K562 (cell line): ENCODE results near the gene REXO2. TPM values are rescaled to one million over a fixed set of nuclear protein-coding genes. Genes with fewer than 3 reads are reported as not detected.

Experiments used
- ATAC-seq: fragments of 200-7000 bp; cut with Tn5 transposase; 3 replicates; pipeline ENCODE4 v1.9.1; 2020; ENCODE audit warnings: moderate library complexity
- BruUV-seq: library from RNA; stranded (reverse); fragments of 400-500 nt; replicated peaks from 2 replicates; lab custom pipeline; 2021; lab: Mats Ljungman, UMichigan
- CTCF ChIA-PET: fragments of 300-600 bp; formaldehyde crosslinking; extraction: SDS; loops from one replicate; lab custom pipeline; 2021; ENCODE audit warnings: low intra/inter-chr PET ratio; lab: Yijun Ruan, JAX
- POLR2A ChIA-PET: fragments of 300-600, 350-650 bp; sonication (Branson Sonifier 250); formaldehyde crosslinking; extraction: SDS; loops from one replicate; lab custom pipeline; 2021; ENCODE audit warnings: antibody characterized with exemption, inconsistent platforms; lab: Yijun Ruan, JAX
- DNase-seq, 4 experiments: peaks; one replicate each; pipeline versions ENCODE4 v3.0.0 to v3.0.0-alpha.2; 2011 to 2018; ENCODE audit warnings: low spot score in 3 of 4, mixed read lengths in 3 of 4; ENCODE audit errors: extremely low read depth in 1 of 4
- FAIRE-seq: peaks from 2 replicates; lab custom pipeline; 2011; peaks lifted over from hg19 to GRCh38; lab: Jason Lieb, UNC
- H2AFZ ChIP-seq: 2 replicates; pipeline ENCODE4 v1.6.0; 2011; ENCODE audit warnings: low read depth, low read length, control low read depth, inconsistent platforms
- H3K27ac ChIP-seq: fragments of 200-600 bp; 3 replicates; pipeline ENCODE4 v1.8.0; 2011; ENCODE audit warnings: low read depth, mild to moderate bottlenecking, control low read depth, inconsistent platforms, low read length, moderate library complexity, mixed read lengths; ENCODE audit errors: extremely low read depth
- H3K27me3 ChIP-seq, 2 experiments: fragments of 300-600 bp in 1 of 2; 2 replicates in 1 of 2; 3 replicates in 1 of 2; pipeline versions ENCODE4 v1.6.0 to v1.8.0; 2011; ENCODE audit warnings: inconsistent platforms in 2 of 2, low read length in 2 of 2, mild to moderate bottlenecking in 1 of 2, mixed read lengths in 1 of 2, moderate library complexity in 1 of 2; ENCODE audit not compliant: control insufficient read depth in 2 of 2, insufficient read depth in 2 of 2
- H3K36me3 ChIP-seq: fragments of 300-600 bp; 3 replicates; pipeline ENCODE4 v1.8.0; 2011; ENCODE audit warnings: mild to moderate bottlenecking, low read length, inconsistent platforms; ENCODE audit not compliant: control insufficient read depth, insufficient read depth
- H3K4me1 ChIP-seq, 2 experiments: fragments of 200-600 bp in 1 of 2; replicated peaks in 1 of 2; 2 replicates in 1 of 2; 3 replicates in 1 of 2; pipeline versions ENCODE4 v1.5.1 to v1.8.0; 2011; ENCODE audit warnings: inconsistent platforms in 2 of 2, low read length in 2 of 2, mild to moderate bottlenecking in 1 of 2, mixed read lengths in 1 of 2, moderate library complexity in 1 of 2; ENCODE audit not compliant: control insufficient read depth in 2 of 2, insufficient read depth in 2 of 2
- H3K4me2 ChIP-seq: 2 replicates; pipeline ENCODE4 v1.6.1; 2011; ENCODE audit warnings: low read length, control low read depth, inconsistent platforms, mixed read lengths; ENCODE audit not compliant: insufficient read depth
- H3K4me3 ChIP-seq: fragments of 200-600 bp; sonication (generic), shearing (Covaris generic); 2 replicates; pipeline ENCODE4 v1.5.1; 2016; ENCODE audit warnings: control low read depth, inconsistent platforms
- H3K79me2 ChIP-seq: fragments of 200-600 bp; 3 replicates; pipeline ENCODE4 v1.8.0; 2011; ENCODE audit warnings: low read length, inconsistent platforms; ENCODE audit not compliant: control insufficient read depth, insufficient read depth
- H3K9ac ChIP-seq, 2 experiments: 2 replicates each; pipeline versions ENCODE4 v1.6.0 to v1.6.1; 2011; ENCODE audit warnings: low read depth in 2 of 2, low read length in 2 of 2, control low read depth in 1 of 2, inconsistent platforms in 1 of 2, mild to moderate bottlenecking in 1 of 2, mixed read lengths in 1 of 2; ENCODE audit not compliant: insufficient read depth in 1 of 2
- H3K9me1 ChIP-seq: one replicate; pipeline ENCODE4 v1.6.0; 2011; ENCODE audit warnings: inconsistent platforms, mild to moderate bottlenecking, low read length, moderate library complexity; ENCODE audit not compliant: control insufficient read depth, insufficient read depth
- H3K9me3 ChIP-seq: replicated peaks from 2 replicates; pipeline ENCODE4 v1.5.1; 2011; ENCODE audit warnings: low read depth, low read length, inconsistent platforms; ENCODE audit not compliant: control insufficient read depth, insufficient read depth
- H4K20me1 ChIP-seq: replicated peaks from 2 replicates; pipeline ENCODE4 v1.6.1; 2011; ENCODE audit warnings: low read length, inconsistent platforms, mixed read lengths; ENCODE audit not compliant: control insufficient read depth, insufficient read depth
- ARID2 ChIP-seq: fragments of 450-650 bp; IDR thresholded peaks from 2 replicates; pipeline ENCODE4 v1.6.1; 2017; ENCODE audit warnings: antibody characterized with exemption, mild to moderate bottlenecking
- ATF3 ChIP-seq, 2 experiments: fragments of 450-650 bp in 1 of 2; sonication (generic) in 1 of 2; formaldehyde crosslinking in 1 of 2; IDR thresholded peaks in 1 of 2; conservative IDR thresholded peaks in 1 of 2; 2 replicates each; pipeline versions ENCODE4 v1.6.1 to v1.8.1; 2016 to 2023; ENCODE audit warnings: mild to moderate bottlenecking in 2 of 2, moderate library complexity in 2 of 2, inconsistent platforms in 1 of 2, missing genetic modification reagents in 1 of 2
- CBFA2T3 ChIP-seq: fragments of 450-650 bp; IDR thresholded peaks from 2 replicates; pipeline ENCODE4 v1.6.1; 2017
- ESRRA ChIP-seq: fragments of 450-650 bp; IDR thresholded peaks from 2 replicates; pipeline ENCODE4 v1.6.1; 2014; ENCODE audit warnings: low read depth, mild to moderate bottlenecking, moderate library complexity, borderline replicate concordance
- FOXA3 ChIP-seq, 2 experiments: fragments of 450-650 bp in 1 of 2; sonication (generic) in 1 of 2; formaldehyde crosslinking; IDR thresholded peaks in 1 of 2; conservative IDR thresholded peaks in 1 of 2; 2 replicates each; pipeline versions ENCODE4 v1.4.0 to v1.8.0; 2020 to 2022; ENCODE audit warnings: mild to moderate bottlenecking in 2 of 2, missing genetic modification reagents in 1 of 2
- NONO ChIP-seq, 2 experiments: fragments of 200-400 bp in 1 of 2; fragments of 450-650 bp in 1 of 2; formaldehyde crosslinking in 1 of 2; IDR thresholded peaks; 2 replicates each; pipeline ENCODE4 v1.6.1; 2017; ENCODE audit warnings: low read depth in 2 of 2, mild to moderate bottlenecking in 2 of 2, moderate library complexity in 2 of 2, low read length in 1 of 2
- NR2C1 ChIP-seq, 2 experiments: fragments of 450-650 bp; IDR thresholded peaks; 2 replicates each; pipeline ENCODE4 v1.6.1; 2017; ENCODE audit warnings: mild to moderate bottlenecking in 2 of 2, antibody characterized with exemption in 1 of 2, inconsistent platforms in 1 of 2, missing compliant biosample characterization in 1 of 2, missing genetic modification characterization in 1 of 2
- RAD21 ChIP-seq, 2 experiments: fragments of 250-450 bp in 1 of 2; fragments of 450-650 bp in 1 of 2; sonication (Bioruptor Pico) in 1 of 2; formaldehyde crosslinking in 1 of 2; IDR thresholded peaks in 1 of 2; conservative IDR thresholded peaks in 1 of 2; 2 replicates each; pipeline versions ENCODE4 v1.4.0 to v1.8.0; 2020 to 2022; ENCODE audit warnings: mild to moderate bottlenecking in 2 of 2, moderate library complexity in 1 of 2
- SIX5 ChIP-seq, 2 experiments: IDR thresholded peaks; 2 replicates each; pipeline ENCODE4 v1.6.1; 2011; ENCODE audit warnings: low read length in 2 of 2, borderline replicate concordance in 1 of 2, low read depth in 1 of 2, mild to moderate bottlenecking in 1 of 2, moderate library complexity in 1 of 2; ENCODE audit not compliant: insufficient read depth in 1 of 2
- SRSF3 ChIP-seq: fragments of 200-400 bp; formaldehyde crosslinking; IDR thresholded peaks from 2 replicates; pipeline ENCODE4 v1.6.1; 2016; ENCODE audit warnings: mild to moderate bottlenecking, low read length, moderate library complexity; ENCODE audit not compliant: insufficient read depth
- TBL1XR1 ChIP-seq, 2 experiments: IDR thresholded peaks; 2 replicates each; pipeline ENCODE4 v1.6.1; 2012; ENCODE audit warnings: improper control_type of control experiment in 2 of 2, low read length in 2 of 2, mild to moderate bottlenecking in 1 of 2
- TCF3 ChIP-seq: sonication (generic); formaldehyde crosslinking; IDR thresholded peaks from 2 replicates; pipeline ENCODE4 v1.4.0; 2020; ENCODE audit warnings: mild to moderate bottlenecking, missing genetic modification reagents
- ZNF175 ChIP-seq: fragments of 200-800 bp; sonication (Bioruptor generic); IDR thresholded peaks from 2 replicates; pipeline ENCODE4 v1.6.1; 2016; ENCODE audit warnings: low read depth, mild to moderate bottlenecking, missing genetic modification characterization, missing compliant biosample characterization
- ZNF253 ChIP-seq: fragments of 250-450 bp; sonication (Bioruptor Pico); conservative IDR thresholded peaks from 2 replicates; pipeline ENCODE4 v1.6.1; 2021; ENCODE audit warnings: mild to moderate bottlenecking
- ZNF511 ChIP-seq: sonication (generic); formaldehyde crosslinking; IDR thresholded peaks from 2 replicates; pipeline ENCODE4 v1.8.0; 2022; ENCODE audit warnings: mild to moderate bottlenecking, missing genetic modification reagents
- ZNF512 ChIP-seq: IDR thresholded peaks from 2 replicates; pipeline ENCODE4 v1.6.1; 2016; ENCODE audit warnings: missing genetic modification characterization, missing compliant biosample characterization
- ZNF699 ChIP-seq: fragments of 250-450 bp; sonication (Bioruptor Pico); IDR thresholded peaks from 2 replicates; pipeline ENCODE4 v1.8.0; 2021; ENCODE audit warnings: mild to moderate bottlenecking, moderate library complexity; ENCODE audit not compliant: insufficient replicate concordance
- ZSCAN32 ChIP-seq: fragments of 450-650 bp; formaldehyde crosslinking; IDR thresholded peaks from 2 replicates; pipeline ENCODE4 v1.4.0; 2020; ENCODE audit warnings: mild to moderate bottlenecking, moderate library complexity
- WGBS: fragments of 100-300 bp; shearing (Covaris generic); methylation state at CpG from one replicate; pipeline ENCODE4 v1.1.6; 2016; ENCODE audit warnings: low coverage, mixed read lengths; ENCODE audit not compliant: insufficient coverage; ENCODE audit errors: missing lambda C conversion rate; 5-methylcytosine and 5-hydroxymethylcytosine counted together
- in situ Hi-C: fragments of 300-500 bp; cut with MboI; formaldehyde crosslinking; loops from 4 replicates; pipeline ENCODE4 v1.15.0; 2018; ENCODE audit warnings: inconsistent platforms, mixed read lengths
- intact Hi-C: fragments of 100-400 bp; cut with micrococcal nuclease; formaldehyde crosslinking; loops from 2 replicates; pipeline ENCODE4 v1.14.2; 2022
- polyA plus RNA-seq, 8 experiments: library from polyadenylated mRNA; depleted of rRNA in 4 of 8; stranded (reverse) in 5 of 8; unstranded in 3 of 8; fragments of >200 nt; fragmentation: Nextera tagmentation in 2 of 8; fragmentation: Illumina TruSeq in 1 of 8; extraction: Ambion mirVana in 2 of 8; extraction: Trizol in 1 of 8; gene quantifications; 2 replicates each; pipeline versions ENCODE4 v1.2.1 to v1.2.3, GENCODE V29; 2011 to 2014; ENCODE audit warnings: inconsistent platforms in 1 of 8, missing spikeins in 1 of 8
- total RNA-seq, 7 experiments: library from RNA; depleted of rRNA in 6 of 7; stranded (reverse); fragments of >200 nt in 6 of 7; fragmentation: Illumina TruSeq in 2 of 7; extraction: Trizol in 2 of 7; gene quantifications; 2 replicates each; pipeline versions ENCODE4 v1.2.1 to v1.2.3, GENCODE V29; 2011 to 2021; ENCODE audit warnings: low replicate concordance in 1 of 7

Gene REXO2
- total and polyA plus RNA-seq, 9 of the 15 experiments (the other 6 are each of a cell fraction or from before 2014, with no cell fraction given): 143 to 370 (median 193) TPM

GRCh38 chr11:114395736-114396135, 43.5 kb upstream of the REXO2 start:
- DNase-seq (peak; percentile 11 to 41 (median 21)), FAIRE-seq (peak; percentile 85)
- TF ChIP-seq ZNF175 (CRISPR knock-in tag) (no peak), ZSCAN32 (CRISPR knock-in tag) (no peak), ATF3 (IDR thresholded peaks at IDR 0.05) (no peak), ATF3 (CRISPR knock-in tag; conservative IDR thresholded peaks at IDR 0.05) (no peak), ESRRA (no peak), FOXA3 (CRISPR knock-in tag; conservative IDR thresholded peaks at IDR 0.05 in 1 of 2, IDR thresholded peaks at IDR 0.05 in 1 of 2) (peak in 1 of 2 experiments; percentile 41; a peak in 1 of 4 replicates), ZNF511 (CRISPR knock-in tag) (no peak), ZNF253 (CRISPR knock-in tag) (no peak), TCF3 (CRISPR knock-in tag) (peak; percentile 28; the same call in 1 of the 2 replicates), NONO (IDR thresholded peaks at IDR 0.05; ENCODE audit: low read depth in 2 of 2, low read length in 1 of 2) (no peak), ZNF512 (tag) (no peak), SIX5 (IDR thresholded peaks at IDR 0.05; ENCODE audit: borderline replicate concordance in 1 of 2, insufficient read depth in 1 of 2, low read depth in 1 of 2, low read length in 2 of 2) (no peak), TBL1XR1 (IDR thresholded peaks at IDR 0.05; ENCODE audit: low read length in 2 of 2) (no peak), NR2C1 (IDR thresholded peaks at IDR 0.05) (no peak), NR2C1 (tag; IDR thresholded peaks at IDR 0.05) (no peak), ARID2 (no peak), CBFA2T3 (peak; percentile 65), ZNF699 (no peak), RAD21 (CRISPR knock-in tag; conservative IDR thresholded peaks at IDR 0.05 in 1 of 2, IDR thresholded peaks at IDR 0.05 in 1 of 2) (peak in 1 of 2 experiments; percentile 20; a peak in 1 of 4 replicates), SRSF3 (no peak)

More at GRCh38 chr11:114395736-114396135, 43.5 kb upstream of the REXO2 start:
- in situ Hi-C loops (no loop called here), intact Hi-C loops (no loop called here)
- 10% methylated on average over 3 of the region's 3 CpGs for WGBS
- no peak overlapping the region for H2AFZ ChIP-seq
- BruUV-seq: no TSS peak
- H3K4me1 ChIP-seq: peaks cover 3 to 22% of the 10 kb centered on the region in 2 experiments
- H3K9me3 ChIP-seq: no peaks in the 10 kb centered on the region
- no peak overlapping the region for H3K4me3 ChIP-seq
- H3K9me1 ChIP-seq: no peaks in the 10 kb centered on the region
- ChIA-PET POLR2A (interaction anchor here (1.0 kb wide), 1 partner anchor 115 kb away, joined by 4 read pairs; no protein-coding TSS in a partner anchor), CTCF (no interaction called here)
- no peaks in the 10 kb centered on the region for H4K20me1 ChIP-seq
- H3K4me2 ChIP-seq: no peak overlapping the region
- H3K79me2 ChIP-seq: peaks cover 29% of the 10 kb centered on the region
- ATAC-seq: no peak
- H3K27ac ChIP-seq: no peak overlapping the region
- H3K27me3 ChIP-seq: no peaks in the 10 kb centered on the region
- no peaks in the 10 kb centered on the region for H3K36me3 ChIP-seq
- H3K9ac ChIP-seq: no peak overlapping the region
